IMR-90 (cell line): ENCODE measurements around the gene PRKACA.

Source experiments
- MXI1 ChIP-seq: IDR thresholded peaks from 2 replicates; pipeline ENCODE4 v1.6.1; 2012; ENCODE audit warnings: low read depth, mild to moderate bottlenecking, low read length, moderate library complexity, borderline replicate concordance
- POLR2A ChIP-seq: IDR thresholded peaks from 2 replicates; pipeline ENCODE4 v1.6.1; 2012; ENCODE audit warnings: mild to moderate bottlenecking, low read depth, low read length
- TF ChIP-seq, protein P1 (sequence below): conservative IDR thresholded peaks from 2 replicates; pipeline ENCODE4 v1.5.1; 2012; ENCODE audit warnings: mild to moderate bottlenecking, low read depth, low read length, improper control_type of control experiment
- TF ChIP-seq, protein P2 (sequence below): fragments of 150-350 bp; IDR thresholded peaks from 2 replicates; pipeline ENCODE4 v1.6.1; 2017; ENCODE audit warnings: mild to moderate bottlenecking, antibody characterized with exemption, low read length, low read depth

DNA sequence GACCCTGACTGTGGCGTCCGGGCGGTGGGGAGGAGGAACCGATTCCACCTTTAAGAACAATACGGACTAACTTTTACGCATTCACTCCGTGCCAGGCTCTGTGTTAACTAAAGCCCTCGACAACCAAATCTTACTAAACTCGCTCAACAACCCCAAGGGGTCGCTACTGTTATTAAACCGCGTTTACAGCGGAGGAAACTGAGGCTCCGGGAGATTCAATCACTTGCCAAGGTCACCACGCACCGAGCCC lies 28.2 kb downstream of the PRKACA start:
- TF ChIP-seq, protein P1, sequence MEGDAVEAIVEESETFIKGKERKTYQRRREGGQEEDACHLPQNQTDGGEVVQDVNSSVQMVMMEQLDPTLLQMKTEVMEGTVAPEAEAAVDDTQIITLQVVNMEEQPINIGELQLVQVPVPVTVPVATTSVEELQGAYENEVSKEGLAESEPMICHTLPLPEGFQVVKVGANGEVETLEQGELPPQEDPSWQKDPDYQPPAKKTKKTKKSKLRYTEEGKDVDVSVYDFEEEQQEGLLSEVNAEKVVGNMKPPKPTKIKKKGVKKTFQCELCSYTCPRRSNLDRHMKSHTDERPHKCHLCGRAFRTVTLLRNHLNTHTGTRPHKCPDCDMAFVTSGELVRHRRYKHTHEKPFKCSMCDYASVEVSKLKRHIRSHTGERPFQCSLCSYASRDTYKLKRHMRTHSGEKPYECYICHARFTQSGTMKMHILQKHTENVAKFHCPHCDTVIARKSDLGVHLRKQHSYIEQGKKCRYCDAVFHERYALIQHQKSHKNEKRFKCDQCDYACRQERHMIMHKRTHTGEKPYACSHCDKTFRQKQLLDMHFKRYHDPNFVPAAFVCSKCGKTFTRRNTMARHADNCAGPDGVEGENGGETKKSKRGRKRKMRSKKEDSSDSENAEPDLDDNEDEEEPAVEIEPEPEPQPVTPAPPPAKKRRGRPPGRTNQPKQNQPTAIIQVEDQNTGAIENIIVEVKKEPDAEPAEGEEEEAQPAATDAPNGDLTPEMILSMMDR = 0 out of 2 replicates have a peak, but pooled peaks have one; percentile 19
- no peak for TF ChIP-seq POLR2A
- TF ChIP-seq MXI1 = no peak
- TF ChIP-seq, protein P2, sequence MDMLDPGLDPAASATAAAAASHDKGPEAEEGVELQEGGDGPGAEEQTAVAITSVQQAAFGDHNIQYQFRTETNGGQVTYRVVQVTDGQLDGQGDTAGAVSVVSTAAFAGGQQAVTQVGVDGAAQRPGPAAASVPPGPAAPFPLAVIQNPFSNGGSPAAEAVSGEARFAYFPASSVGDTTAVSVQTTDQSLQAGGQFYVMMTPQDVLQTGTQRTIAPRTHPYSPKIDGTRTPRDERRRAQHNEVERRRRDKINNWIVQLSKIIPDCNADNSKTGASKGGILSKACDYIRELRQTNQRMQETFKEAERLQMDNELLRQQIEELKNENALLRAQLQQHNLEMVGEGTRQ = no peak
